DOHH2 (cell line): ENCODE measurements around the gene CHSY1.

Experiments
- EZH2phosphoT487 ChIP-seq: fragments of 200-600 bp; sonication (generic); IDR thresholded peaks from 2 replicates; pipeline ENCODE4 v1.6.1; 2017; ENCODE audit warnings: borderline replicate concordance, mild to moderate bottlenecking, antibody characterized with exemption, low read length, moderate library complexity, mixed read lengths
- TF ChIP-seq, protein P1 (sequence below): fragments of 200-600 bp; sonication (generic); IDR thresholded peaks from one replicate; pipeline ENCODE4 v1.5.1; 2014; ENCODE audit warnings: antibody characterized with exemption, mild to moderate bottlenecking, low read depth, low read length; ENCODE audit not compliant: poor library complexity, severe bottlenecking

DNA sequence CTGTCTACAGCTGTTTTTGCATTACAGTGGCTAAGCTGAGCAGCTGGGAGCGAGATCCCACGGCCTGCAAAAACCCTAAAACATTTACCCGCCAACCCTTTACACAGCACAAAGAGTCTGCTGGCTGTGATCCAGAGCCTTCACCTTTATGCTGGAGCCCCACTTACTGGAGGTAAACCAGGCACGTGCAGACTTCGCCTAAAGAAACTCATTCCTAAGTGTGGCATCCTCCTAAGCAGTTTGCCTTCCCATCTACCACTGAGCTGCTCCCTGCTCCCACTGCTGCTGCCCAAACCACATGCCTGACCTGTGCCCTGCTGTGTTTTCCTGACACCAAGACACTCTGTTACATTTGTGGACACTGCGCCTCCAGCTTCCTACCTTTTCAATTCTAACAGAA is 53.0 kb downstream of the CHSY1 start:
- TF ChIP-seq, protein P1, sequence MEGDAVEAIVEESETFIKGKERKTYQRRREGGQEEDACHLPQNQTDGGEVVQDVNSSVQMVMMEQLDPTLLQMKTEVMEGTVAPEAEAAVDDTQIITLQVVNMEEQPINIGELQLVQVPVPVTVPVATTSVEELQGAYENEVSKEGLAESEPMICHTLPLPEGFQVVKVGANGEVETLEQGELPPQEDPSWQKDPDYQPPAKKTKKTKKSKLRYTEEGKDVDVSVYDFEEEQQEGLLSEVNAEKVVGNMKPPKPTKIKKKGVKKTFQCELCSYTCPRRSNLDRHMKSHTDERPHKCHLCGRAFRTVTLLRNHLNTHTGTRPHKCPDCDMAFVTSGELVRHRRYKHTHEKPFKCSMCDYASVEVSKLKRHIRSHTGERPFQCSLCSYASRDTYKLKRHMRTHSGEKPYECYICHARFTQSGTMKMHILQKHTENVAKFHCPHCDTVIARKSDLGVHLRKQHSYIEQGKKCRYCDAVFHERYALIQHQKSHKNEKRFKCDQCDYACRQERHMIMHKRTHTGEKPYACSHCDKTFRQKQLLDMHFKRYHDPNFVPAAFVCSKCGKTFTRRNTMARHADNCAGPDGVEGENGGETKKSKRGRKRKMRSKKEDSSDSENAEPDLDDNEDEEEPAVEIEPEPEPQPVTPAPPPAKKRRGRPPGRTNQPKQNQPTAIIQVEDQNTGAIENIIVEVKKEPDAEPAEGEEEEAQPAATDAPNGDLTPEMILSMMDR: no peak
- no peak for TF ChIP-seq EZH2phosphoT487
